Neural progenitor cell (in vitro differentiated cells): ENCODE measurements around the gene CERS3. TPM values are rescaled to one million over a fixed set of nuclear protein-coding genes. Genes with fewer than 3 reads are reported as not detected.

Source experiments
- DNase-seq: peaks from one replicate; pipeline ENCODE4 v3.0.0-alpha.2; 2016; ENCODE audit warnings: low spot score
- H2AFZ ChIP-seq: fragments of 200-600 bp; sonication (generic); replicated peaks from 2 replicates; pipeline ENCODE4 v1.6.1; 2016; ENCODE audit warnings: antibody characterized with exemption
- H3F3A ChIP-seq: fragments of 200-600 bp; sonication (generic); 2 replicates; pipeline ENCODE4 v1.6.1; 2016; ENCODE audit warnings: antibody characterized with exemption, low read depth
- H3K27ac ChIP-seq: fragments of 200-600 bp; sonication (generic); 2 replicates; pipeline ENCODE4 v1.5.1; 2016; ENCODE audit warnings: mild to moderate bottlenecking
- H3K27me3 ChIP-seq: fragments of 200-600 bp; sonication (generic); 2 replicates; pipeline ENCODE4 v1.6.1; 2016; ENCODE audit warnings: mild to moderate bottlenecking, moderate library complexity
- H3K36me3 ChIP-seq: fragments of 200-600 bp; sonication (generic); 2 replicates; pipeline ENCODE4 v1.5.1; 2016
- H3K4me1 ChIP-seq: fragments of 200-600 bp; sonication (generic); 2 replicates; pipeline ENCODE4 v1.6.1; 2016; ENCODE audit warnings: mixed run types
- H3K4me2 ChIP-seq: fragments of 200-600 bp; sonication (generic); 2 replicates; pipeline ENCODE4 v1.6.1; 2016
- H3K4me3 ChIP-seq: fragments of 200-600 bp; sonication (generic); 2 replicates; pipeline ENCODE4 v1.5.1; 2016
- H3K79me2 ChIP-seq: fragments of 200-600 bp; sonication (generic); 2 replicates; pipeline ENCODE4 v1.6.1; 2016; ENCODE audit warnings: low read depth
- H3K9ac ChIP-seq: fragments of 200-600 bp; sonication (generic); 2 replicates; pipeline ENCODE4 v1.6.1; 2016
- H3K9me3 ChIP-seq: fragments of 200-600 bp; sonication (generic); 2 replicates; pipeline ENCODE4 v1.5.1; 2016; ENCODE audit warnings: low read depth
- H4K20me1 ChIP-seq: fragments of 200-600 bp; sonication (generic); 2 replicates; pipeline ENCODE4 v1.6.1; 2016; ENCODE audit warnings: low read depth
- H3K27ac Mint-ChIP-seq: 3 replicates; pipeline ENCODE4 v1.8.0; 2021; ENCODE audit warnings: mixed read lengths
- H3K27me3 Mint-ChIP-seq: 2 replicates; pipeline ENCODE4 v1.8.0; 2022; ENCODE audit warnings: low read depth, mild to moderate bottlenecking, inconsistent platforms, moderate library complexity, mixed read lengths; ENCODE audit not compliant: insufficient read depth
- H3K36me3 Mint-ChIP-seq: 3 replicates; pipeline ENCODE4 v1.8.0; 2021; ENCODE audit warnings: mixed read lengths
- H3K4me1 Mint-ChIP-seq: 3 replicates; pipeline ENCODE4 v1.8.0; 2021; ENCODE audit warnings: mixed read lengths
- H3K4me3 Mint-ChIP-seq: 3 replicates; pipeline ENCODE4 v1.8.0; 2021; ENCODE audit warnings: mild to moderate bottlenecking, moderate library complexity, mixed read lengths
- H3K9me3 Mint-ChIP-seq: 3 replicates; pipeline ENCODE4 v1.8.0; 2020; ENCODE audit warnings: mixed read lengths
- CTCF ChIP-seq: fragments of 200-600 bp; sonication (generic); IDR thresholded peaks from 2 replicates; pipeline ENCODE4 v1.5.1; 2017; ENCODE audit warnings: antibody characterized with exemption, mild to moderate bottlenecking
- EZH2 ChIP-seq: fragments of 200-600 bp; sonication (generic); IDR thresholded peaks from 2 replicates; pipeline ENCODE4 v1.6.1; 2017; ENCODE audit warnings: antibody characterized with exemption, mild to moderate bottlenecking, moderate library complexity
- EZH2phosphoT487 ChIP-seq: fragments of 200-600 bp; sonication (generic); IDR thresholded peaks from 2 replicates; pipeline ENCODE4 v1.6.1; 2017; ENCODE audit warnings: antibody characterized with exemption
- total RNA-seq: library from RNA; depleted of rRNA; stranded (reverse); fragments of >200 nt; gene quantifications from 2 replicates; pipeline ENCODE4 v1.2.3, GENCODE V29; 2015; ENCODE audit warnings: low replicate concordance

Gene CERS3
- total RNA-seq, 1 donor from 2014 or later: not detected

- peaks cover 23% of the 10 kb centered on the region for H3K9me3 Mint-ChIP-seq
- H3K4me1 Mint-ChIP-seq: peaks cover 3% of the 10 kb centered on the region
- Histone ChIP-seq H3K27ac (no peak overlapping the region), H4K20me1 (no peaks in the 10 kb centered on the region), H3F3A (no peaks in the 10 kb centered on the region), H3K36me3 (no peaks in the 10 kb centered on the region), H3K4me2 (peak overlapping the region; percentile 78), H3K79me2 (no peaks in the 10 kb centered on the region), H2AFZ (no peak overlapping the region), H3K4me1 (no peaks in the 10 kb centered on the region), H3K27me3 (peaks cover 37% of the 10 kb centered on the region), H3K4me3 (peak overlapping the region; percentile 55), H3K9me3 (no peaks in the 10 kb centered on the region), H3K9ac (no peak overlapping the region)
- H3K36me3 Mint-ChIP-seq: peaks cover 1% of the 10 kb centered on the region
- H3K27me3 Mint-ChIP-seq: peaks cover 32% of the 10 kb centered on the region
- TF ChIP-seq EZH2: no peak
- no peak for TF ChIP-seq CTCF
- TF ChIP-seq EZH2phosphoT487: no peak
- no peak for DNase-seq
- no peak overlapping the region for H3K27ac Mint-ChIP-seq
- peak overlapping the region; percentile 57 for H3K4me3 Mint-ChIP-seq
Observed at GRCh38 chr15:100373942-100374341, 154.8 kb downstream of the CERS3 start.

GRCh38 chr15:100373120-100373896 lies 155.4 kb downstream of the CERS3 start:
- Histone ChIP-seq H3K4me3 (peak overlapping the region; percentile 55), H3K9me3 (no peaks in the 10 kb centered on the region), H3F3A (no peaks in the 10 kb centered on the region), H4K20me1 (no peaks in the 10 kb centered on the region), H3K27me3 (peaks cover 37% of the 10 kb centered on the region), H3K9ac (no peak overlapping the region), H3K27ac (no peak overlapping the region), H3K4me2 (peak overlapping the region; percentile 78), H2AFZ (peak overlapping the region; percentile 97), H3K4me1 (no peaks in the 10 kb centered on the region), H3K79me2 (no peaks in the 10 kb centered on the region), H3K36me3 (no peaks in the 10 kb centered on the region)
- H3K4me3 Mint-ChIP-seq: no peak overlapping the region
- H3K27me3 Mint-ChIP-seq: peaks cover 32% of the 10 kb centered on the region
- H3K27ac Mint-ChIP-seq: no peak overlapping the region
- H3K9me3 Mint-ChIP-seq: peaks cover 23% of the 10 kb centered on the region
- TF ChIP-seq EZH2 (peak; percentile 61), EZH2phosphoT487 (peak; percentile 63), CTCF (no peak)
- peaks cover 3% of the 10 kb centered on the region for H3K4me1 Mint-ChIP-seq
- peaks cover 1% of the 10 kb centered on the region for H3K36me3 Mint-ChIP-seq
- DNase-seq: peak; percentile 32

- Mint-ChIP-seq H3K36me3 (peaks cover 1% of the 10 kb centered on the region), H3K27me3 (peaks cover 29% of the 10 kb centered on the region), H3K4me1 (peaks cover 3% of the 10 kb centered on the region), H3K27ac (no peak overlapping the region), H3K4me3 (no peak overlapping the region), H3K9me3 (peaks cover 23% of the 10 kb centered on the region)
- H3F3A ChIP-seq: no peaks in the 10 kb centered on the region
- no peaks in the 10 kb centered on the region for H3K9me3 ChIP-seq
- no peaks in the 10 kb centered on the region for H4K20me1 ChIP-seq
- H3K4me3 ChIP-seq: peak overlapping the region; percentile 55
- TF ChIP-seq CTCF: no peak
- no peak for TF ChIP-seq EZH2phosphoT487
- TF ChIP-seq EZH2: no peak
- peak overlapping the region; percentile 97 for H2AFZ ChIP-seq
- no peak overlapping the region for H3K9ac ChIP-seq
- DNase-seq: no peak
- H3K27me3 ChIP-seq: peaks cover 37% of the 10 kb centered on the region
- H3K36me3 ChIP-seq: no peaks in the 10 kb centered on the region
- no peak overlapping the region for H3K27ac ChIP-seq
- H3K4me2 ChIP-seq: peak overlapping the region; percentile 78
- no peaks in the 10 kb centered on the region for H3K4me1 ChIP-seq
- no peaks in the 10 kb centered on the region for H3K79me2 ChIP-seq
Observed at GRCh38 chr15:100372739-100373119, 156.0 kb downstream of the CERS3 start.
